GF-D8 (cell line): ENCODE results near the gene ATAD1.

Experiments used
- DNase-seq: peaks from one replicate; lab custom pipeline; 2025; lab: John Stamatoyannopoulos, UW

The ATAD1 gene

DNA sequence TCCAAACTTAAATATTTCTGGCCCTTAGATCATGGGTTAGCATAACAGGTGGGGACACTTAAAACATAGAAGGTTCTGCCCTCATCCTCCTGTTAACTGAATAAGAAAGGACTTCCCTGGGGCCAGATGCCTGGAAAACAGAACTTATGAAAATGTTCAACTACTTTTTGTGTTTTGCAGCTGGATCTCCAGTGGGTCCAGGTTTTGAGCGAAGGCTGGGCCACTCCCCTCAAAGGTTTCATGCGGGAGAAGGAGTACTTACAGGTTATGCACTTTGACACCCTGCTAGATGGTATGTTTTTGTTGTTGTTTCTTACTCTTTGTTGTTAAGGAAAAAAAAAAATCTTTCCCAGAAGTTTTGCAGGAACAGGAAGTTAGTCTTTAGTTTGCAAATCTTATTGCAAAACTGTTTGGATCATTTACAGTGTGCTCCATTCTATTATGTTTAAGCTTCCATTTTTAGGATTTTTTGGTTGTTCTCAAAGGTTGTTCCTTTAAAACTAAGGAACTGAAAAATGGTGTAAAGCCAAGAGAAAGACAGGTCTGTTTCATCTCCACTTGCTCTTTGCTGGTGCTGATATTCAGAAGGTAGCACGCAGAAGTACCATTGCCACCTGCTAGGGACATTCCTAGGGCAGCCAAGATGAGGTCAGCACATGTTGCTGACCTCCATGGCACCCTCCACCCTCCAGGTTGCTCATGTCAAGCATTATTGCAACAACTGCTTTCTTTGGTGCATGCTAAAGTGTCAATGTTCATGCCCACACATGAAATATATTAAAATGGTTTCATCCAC is 102.3 kb downstream of the ATAD1 start:
- DNase-seq, result no peak

DNA sequence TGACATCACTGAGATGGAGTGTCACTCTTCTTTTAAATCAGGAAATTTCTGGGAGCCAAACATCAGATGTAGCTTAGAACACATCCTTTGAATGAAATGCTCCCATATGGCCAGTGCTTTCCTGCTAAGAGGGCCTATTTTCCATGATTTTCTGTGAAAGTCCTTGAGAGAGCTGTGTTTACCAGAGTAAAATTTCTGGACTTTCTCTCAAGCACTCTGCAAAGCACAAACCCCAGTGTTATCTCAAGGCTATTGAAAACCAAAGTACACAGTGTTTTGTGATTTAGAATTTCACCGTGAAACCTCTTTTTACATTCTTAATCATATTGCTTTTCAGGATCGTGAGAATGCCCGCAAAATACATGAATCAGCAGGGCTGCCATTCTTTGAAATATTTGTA is 104.3 kb downstream of the ATAD1 start:
- DNase-seq, result no peak

DNA sequence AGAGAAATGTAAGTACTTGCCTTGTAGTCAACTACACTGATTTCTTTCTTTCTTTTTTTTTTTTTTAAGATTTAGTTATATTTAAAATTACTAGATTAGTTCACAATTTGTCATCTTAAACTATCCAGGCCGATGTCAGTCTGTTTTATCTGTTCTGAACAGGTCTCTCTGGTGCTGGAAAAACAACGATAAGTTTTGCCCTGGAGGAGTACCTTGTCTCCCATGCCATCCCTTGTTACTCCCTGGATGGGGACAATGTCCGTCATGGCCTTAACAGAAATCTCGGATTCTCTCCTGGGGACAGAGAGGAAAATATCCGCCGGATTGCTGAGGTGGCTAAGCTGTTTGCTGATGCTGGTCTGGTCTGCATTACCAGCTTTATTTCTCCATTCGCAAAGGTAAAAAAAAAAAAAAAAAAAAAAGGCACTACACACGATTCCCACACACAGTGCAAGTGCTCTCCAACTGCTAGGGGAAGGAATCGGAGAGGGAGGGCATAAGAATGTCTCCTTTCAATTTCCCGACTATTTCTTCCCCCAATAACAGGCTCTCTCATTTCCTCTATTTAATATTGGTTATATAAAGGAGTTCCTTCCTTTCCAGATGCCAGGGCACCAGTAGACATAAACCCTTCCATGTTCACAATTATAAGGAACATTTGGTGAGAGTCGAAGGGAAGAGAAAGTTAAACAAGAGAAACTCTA is 105.0 kb downstream of the ATAD1 start:
- DNase-seq, result no peak

DNA sequence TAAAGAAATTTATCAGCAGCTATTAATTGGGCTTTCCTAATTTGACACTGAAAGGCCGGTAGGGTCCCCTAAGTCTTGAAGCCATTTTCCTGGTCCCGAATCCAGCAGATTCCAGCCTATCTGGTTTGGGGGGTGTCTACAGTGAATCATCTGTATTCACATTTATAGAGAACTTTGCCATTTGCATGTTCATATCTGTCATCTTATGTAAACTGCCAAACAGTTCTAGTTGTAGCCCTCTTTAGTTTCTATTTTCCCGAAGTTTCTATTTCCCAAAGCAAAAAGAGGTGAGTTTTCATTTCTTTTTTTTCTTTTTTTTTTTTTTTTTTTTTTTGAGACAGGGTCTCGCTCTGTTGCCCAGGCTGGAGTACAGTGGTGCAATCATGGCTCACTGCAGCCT is 110.8 kb downstream of the ATAD1 start:
- no peak for DNase-seq

DNA sequence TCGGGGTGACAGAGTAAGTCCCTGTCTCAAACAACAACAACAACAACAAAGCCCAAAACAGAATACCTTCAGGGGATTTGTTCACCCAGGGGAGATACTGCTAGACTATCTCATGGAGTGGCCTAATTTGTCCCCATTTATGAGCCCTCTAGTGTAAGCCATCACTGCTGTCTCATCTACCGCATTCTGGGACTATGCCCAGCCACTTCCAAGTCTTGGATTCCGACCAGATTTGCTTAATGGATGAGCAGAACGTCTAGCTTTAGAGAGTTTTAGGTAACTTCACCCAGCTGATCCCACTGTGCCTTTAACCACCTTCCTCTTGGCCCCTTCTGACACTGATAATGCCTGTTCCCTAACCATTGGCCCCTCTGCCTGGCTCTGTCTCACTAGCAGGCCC is 111.3 kb downstream of the ATAD1 start:
- DNase-seq, result no peak

DNA sequence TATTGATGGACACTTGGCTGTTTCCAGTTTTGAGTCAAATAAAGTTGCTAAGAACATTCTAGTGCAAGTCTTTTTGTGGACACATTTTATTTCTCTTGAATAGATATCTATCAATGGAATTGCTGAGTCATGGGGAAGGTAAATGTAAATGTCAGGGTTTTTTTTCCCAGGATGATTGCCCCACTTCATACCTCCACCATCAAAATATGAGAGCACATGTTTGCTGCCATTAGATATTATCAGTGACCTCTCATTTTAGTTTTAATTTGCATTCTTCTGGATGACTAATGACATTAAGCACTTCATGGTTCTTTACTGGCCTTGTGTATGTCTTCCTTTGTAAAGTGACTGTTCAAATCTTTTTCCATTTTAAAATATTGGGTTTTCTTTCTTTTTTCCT is 112.7 kb downstream of the ATAD1 start:
- no peak for DNase-seq

DNA sequence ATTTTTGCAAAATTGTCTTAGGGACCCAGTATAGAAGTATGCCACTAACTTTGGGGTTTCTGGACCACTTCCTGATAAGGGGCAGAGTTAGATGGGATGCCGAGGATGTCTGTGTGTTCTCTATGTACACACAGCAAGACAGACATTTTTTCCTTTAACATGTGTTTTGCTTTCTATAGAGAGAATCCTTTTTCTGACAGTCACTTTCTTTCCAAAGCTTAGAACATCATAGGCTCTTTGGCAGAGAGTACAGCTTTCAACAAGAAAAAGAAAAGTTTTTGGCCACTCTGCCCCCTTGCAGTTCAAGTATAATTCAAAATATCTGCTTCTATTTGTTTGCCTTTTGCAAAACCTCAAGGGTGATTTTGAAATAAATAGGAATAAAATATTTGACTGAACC is 114.3 kb downstream of the ATAD1 start:
- no peak for DNase-seq

DNA sequence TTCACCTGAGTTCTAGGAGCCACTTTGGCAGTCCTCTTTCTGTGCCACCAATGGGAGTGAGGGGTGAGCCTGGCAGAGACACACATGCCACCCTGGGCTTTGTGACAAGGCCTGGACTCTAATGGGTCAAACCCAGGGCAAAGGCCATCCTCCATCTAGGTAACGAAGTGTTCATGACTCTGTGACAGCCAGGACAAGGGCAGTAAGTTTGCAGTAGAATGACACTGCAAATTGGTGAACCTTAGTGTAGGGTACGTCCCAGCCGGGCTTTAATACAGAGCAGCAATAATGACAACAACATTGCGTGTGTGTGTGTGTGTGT is 115.1 kb downstream of the ATAD1 start:
- DNase-seq, result no peak

DNA sequence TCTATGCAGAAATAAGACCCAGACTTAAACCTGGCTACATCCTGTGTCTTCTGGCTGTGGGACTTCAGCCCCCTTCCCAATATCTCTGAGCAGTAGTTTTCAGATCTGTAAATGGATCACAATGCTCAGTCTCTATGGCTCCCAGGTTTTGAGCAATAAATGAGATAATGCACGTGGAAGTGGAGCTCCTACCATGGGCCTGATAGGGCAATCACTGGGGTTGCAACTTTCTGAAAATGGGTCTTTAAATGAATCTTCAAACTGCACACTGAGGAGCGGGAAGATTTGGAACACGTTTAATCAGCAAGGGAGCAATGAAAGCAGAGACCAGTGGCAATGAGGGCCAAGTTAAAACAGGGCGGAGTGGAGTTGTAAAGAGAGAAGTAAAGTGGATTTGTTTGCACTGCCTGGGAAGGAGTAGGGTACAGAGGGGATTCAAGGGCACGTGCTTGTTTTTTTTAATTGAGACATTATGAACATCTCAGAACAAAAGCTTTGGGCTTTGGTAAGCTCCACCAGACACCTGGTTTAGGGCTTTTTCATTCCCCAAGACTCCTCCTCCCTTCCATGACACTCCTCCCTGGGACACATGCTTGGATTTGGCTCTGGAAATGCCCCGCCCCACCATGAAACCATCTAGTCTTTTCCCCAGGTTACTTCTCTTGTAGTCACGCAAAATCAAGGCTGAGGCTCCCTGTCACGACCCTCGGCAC is 115.6 kb downstream of the ATAD1 start:
- no peak for DNase-seq
